Retinal pigment epithelial cell (primary cell): Measurements from ENCODE around the gene CCM2.

Experiments used
- DNase-seq: peaks from one replicate; pipeline ENCODE4 v3.0.0-alpha.2; 2010; ENCODE audit warnings: low read depth
- H3K4me3 ChIP-seq: 2 replicates; pipeline ENCODE4 v1.5.1; 2011; ENCODE audit warnings: mild to moderate bottlenecking, low read length, control low read depth, moderate library complexity
- TF ChIP-seq, protein P1 (sequence below): conservative IDR thresholded peaks from 2 replicates; pipeline ENCODE4 v1.5.1; 2011; ENCODE audit warnings: low read depth, low read length, control low read depth, inconsistent platforms

CCM2 gene

DNA sequence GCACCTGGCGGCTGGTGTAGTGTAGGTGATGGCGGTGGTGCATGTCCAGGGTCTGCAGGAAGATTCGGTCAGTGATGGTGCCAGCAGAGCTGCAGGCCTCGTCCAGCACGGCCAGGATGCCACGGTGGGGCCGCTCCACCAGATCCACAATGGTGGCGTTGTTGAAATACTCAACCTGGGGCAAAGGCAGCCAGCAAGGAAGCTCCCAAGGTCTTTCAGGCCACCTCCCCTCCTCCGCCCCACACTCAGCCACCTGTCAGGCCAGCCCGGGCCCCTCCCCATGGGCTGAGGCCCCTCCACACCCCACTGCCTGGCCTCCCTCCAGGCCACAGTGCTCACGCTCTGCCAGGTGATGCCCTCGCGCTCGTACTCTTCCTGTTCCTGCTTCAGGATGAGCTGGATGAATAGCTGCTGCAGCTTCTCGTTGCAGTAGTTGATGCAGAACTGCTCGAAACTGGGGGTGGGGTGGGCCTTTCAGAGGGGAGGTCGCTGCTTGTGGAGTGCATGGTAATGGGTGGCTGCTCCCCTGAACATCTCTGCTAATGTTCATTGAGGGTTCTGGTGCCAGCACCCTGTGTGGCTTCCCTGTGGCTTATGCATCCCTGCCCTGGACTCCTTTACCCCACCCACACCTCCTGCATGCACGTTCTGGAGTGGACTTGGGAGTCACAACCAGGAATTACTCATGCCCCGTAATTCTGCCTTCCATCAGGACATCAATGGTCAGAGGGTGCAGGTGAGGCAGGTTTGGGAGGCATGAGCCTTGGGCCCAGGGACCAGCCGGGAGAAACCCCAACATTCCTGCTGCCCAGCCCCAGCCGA, 30.1 kb upstream of the CCM2 start:
- H3K4me3 ChIP-seq: no peak overlapping the region
- no peak for DNase-seq
- TF ChIP-seq, protein P1, sequence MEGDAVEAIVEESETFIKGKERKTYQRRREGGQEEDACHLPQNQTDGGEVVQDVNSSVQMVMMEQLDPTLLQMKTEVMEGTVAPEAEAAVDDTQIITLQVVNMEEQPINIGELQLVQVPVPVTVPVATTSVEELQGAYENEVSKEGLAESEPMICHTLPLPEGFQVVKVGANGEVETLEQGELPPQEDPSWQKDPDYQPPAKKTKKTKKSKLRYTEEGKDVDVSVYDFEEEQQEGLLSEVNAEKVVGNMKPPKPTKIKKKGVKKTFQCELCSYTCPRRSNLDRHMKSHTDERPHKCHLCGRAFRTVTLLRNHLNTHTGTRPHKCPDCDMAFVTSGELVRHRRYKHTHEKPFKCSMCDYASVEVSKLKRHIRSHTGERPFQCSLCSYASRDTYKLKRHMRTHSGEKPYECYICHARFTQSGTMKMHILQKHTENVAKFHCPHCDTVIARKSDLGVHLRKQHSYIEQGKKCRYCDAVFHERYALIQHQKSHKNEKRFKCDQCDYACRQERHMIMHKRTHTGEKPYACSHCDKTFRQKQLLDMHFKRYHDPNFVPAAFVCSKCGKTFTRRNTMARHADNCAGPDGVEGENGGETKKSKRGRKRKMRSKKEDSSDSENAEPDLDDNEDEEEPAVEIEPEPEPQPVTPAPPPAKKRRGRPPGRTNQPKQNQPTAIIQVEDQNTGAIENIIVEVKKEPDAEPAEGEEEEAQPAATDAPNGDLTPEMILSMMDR: no peak

DNA sequence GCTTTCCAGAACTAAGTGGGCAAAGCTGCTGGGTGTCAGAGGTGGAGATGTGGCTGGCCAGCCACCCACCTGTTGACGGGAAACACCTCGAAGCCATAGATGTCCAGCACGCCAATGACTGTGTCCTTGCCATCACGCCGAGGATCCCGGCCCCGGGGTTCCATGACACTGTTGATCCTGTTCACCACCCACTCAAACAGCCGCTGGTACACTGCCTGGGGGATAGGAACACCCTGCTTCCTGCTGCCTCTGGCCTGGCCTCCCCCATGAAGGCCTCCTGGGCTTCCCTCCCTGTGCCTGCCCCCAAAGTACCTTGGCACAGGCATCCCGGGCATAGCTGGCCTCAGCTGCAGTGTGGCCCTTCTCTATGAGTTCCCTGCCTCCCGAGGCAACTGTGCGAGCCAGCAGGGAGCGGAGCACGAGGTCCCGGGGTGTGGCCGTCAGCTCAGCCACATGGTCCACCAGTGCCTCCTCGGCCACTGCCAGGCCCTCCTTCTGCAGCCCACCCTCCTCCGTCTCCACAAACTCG, 29.4 kb upstream of the CCM2 start:
- TF ChIP-seq, protein P1: no peak
- no peak for DNase-seq

DNA sequence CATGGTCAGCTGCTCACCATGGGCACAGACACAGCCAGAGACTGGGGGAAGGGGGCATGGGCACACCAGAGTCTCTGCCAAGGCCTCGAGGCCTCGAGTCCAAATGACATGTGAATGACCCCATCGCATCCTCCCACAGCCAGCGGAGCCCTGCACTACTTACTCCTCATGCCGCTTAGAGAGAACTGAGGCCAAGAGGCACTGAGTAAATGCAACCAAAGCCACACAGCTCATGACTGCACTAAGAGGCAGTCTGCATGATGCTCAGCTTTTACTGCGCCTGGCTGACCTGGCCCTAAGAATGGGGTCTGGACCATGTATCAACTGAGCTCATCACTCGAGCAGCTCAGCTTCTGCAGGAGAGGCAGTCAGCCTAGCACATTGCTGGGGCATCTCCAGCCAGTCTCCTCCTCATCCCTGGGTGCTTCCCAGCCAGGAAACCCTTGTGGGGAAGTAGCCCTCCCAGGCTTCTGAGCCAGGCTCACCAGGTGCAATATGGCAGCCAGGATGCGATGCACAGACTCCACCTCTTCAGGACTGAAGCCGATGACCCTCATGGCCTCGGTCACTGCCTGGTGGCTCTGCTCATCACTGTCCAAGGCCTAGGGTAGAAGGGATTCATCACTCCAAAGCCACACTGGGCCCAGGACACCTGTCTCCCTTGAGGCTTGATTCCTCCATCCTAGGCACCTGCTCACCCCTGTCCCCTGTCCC, 28.7 kb upstream of the CCM2 start:
- no peak overlapping the region for H3K4me3 ChIP-seq
- DNase-seq: no peak
- TF ChIP-seq, protein P1: no peak

More for the DNA sequence above, 29.4 kb upstream of the CCM2 start:
- H3K4me3 ChIP-seq: no peak overlapping the region

DNA sequence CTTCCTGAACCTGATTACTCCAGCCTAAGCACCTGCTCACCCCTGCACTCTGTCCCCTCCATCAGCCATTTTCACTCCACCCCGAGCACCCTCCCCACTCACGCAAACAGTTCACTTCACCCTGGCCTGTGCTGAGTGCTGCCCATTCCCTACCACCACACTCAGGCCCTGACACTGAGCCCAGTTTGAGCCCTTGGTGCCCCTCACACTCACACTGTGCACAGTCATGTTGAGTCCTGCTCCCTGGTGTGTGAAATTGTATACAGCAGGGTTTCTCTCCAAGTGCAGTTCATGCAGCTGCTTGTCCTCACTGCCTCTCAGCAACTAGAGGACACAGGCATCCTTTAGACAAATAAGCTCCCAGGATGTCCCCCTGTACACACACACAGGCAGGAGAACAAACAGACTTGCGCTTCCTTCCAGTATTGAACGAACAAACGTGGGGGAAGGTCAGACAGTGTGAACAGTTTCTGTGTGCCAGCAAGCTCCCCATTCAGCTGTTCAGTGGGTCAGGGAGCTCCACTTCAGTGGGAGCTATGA, 28.0 kb upstream of the CCM2 start:
- DNase-seq: no peak
- no peak overlapping the region for H3K4me3 ChIP-seq
- TF ChIP-seq, protein P1: no peak

DNA sequence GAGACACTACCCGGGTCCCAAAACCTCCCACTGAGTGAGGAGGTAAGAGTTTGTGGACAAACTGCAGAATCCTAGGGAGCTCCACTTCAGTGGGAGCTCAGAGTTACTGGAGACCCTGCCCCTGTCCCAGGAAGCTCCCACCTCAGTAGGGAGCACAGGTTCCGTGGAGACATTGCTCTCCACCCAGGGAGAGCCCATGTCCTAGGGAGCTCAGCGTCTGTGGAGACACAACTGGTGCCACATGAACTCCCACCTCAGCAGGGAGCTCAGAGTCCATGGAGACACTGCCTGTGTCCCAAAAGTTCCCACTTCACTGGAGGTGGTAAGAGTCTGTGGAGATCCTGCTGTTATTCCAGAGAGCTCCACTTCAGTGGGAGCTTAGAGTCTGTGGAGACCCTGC, 27.4 kb upstream of the CCM2 start:
- DNase-seq: no peak
- H3K4me3 ChIP-seq: no peak overlapping the region
- TF ChIP-seq, protein P1: no peak

DNA sequence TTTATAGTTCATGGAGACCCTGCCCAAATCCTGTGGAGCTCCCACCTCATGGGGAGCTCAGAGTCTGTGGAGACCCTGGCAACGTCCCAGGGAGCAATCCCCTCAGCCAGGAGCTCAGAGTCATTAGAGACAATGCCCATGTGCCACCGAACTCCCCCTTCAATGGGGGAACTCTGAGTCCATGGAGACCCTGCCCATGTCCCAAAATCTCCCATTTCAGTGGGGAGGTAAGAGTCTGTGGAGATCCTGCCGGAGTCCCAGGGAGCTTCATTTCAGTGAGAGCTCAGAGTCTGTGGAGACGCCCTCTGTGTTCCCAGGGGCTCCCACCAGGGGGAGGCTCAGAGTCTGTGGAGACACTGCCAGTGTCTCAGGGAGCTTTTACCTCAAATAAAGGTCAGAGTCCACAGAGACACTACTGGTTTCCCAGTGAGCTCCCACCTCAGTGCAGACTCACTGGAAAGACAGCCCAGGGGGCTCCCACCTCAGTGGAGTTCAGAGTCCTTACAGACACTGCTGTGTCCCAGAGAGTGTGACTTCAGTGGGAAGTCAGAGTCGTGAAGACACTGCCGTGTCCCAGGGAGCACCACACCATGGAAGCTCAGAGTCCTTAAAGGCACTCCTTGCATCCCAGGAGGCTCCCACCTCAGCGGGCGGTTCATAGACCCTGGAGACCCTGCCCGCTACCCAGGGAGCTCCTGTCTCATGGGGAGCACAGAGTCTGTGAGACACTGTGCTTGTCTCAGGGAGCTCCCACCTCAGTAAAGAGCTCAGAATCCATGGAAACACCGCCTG, 26.2 kb upstream of the CCM2 start:
- DNase-seq: no peak
- TF ChIP-seq, protein P1: peak; percentile 58
- H3K4me3 ChIP-seq: no peak overlapping the region
